Astrocyte of the spinal cord (primary cell): ENCODE measurements around the gene ITPRID1.

Experiments
- DNase-seq: peaks from one replicate; pipeline ENCODE4 v3.0.0; 2011; ENCODE audit warnings: low read depth, low spot score
- H3K4me3 ChIP-seq: 2 replicates; pipeline ENCODE4 v1.5.1; 2011; ENCODE audit warnings: low read depth, mild to moderate bottlenecking, low read length, moderate library complexity
- CTCF ChIP-seq: IDR thresholded peaks from 2 replicates; pipeline ENCODE4 v1.5.1; 2012; ENCODE audit warnings: low read depth, mild to moderate bottlenecking, low read length, inconsistent platforms
- in situ Hi-C: cut with HindIII; loops from 2 replicates; pipeline ENCODE4 v1.10.0; 2017; ENCODE audit warnings: low sequenced_read_pairs

ITPRID1 gene

GRCh38 chr7:31562002-31562401 lies 48.1 kb downstream of the ITPRID1 start:
- H3K4me3 ChIP-seq, result no peak overlapping the region
- TF ChIP-seq CTCF, result no peak
- in situ Hi-C loops, result no loop called here
- no peak for DNase-seq

GRCh38 chr7:31563522-31563921 lies 49.6 kb downstream of the ITPRID1 start:
- DNase-seq, result no peak
- H3K4me3 ChIP-seq, result no peak overlapping the region
- in situ Hi-C loops, result no loop called here
- no peak for TF ChIP-seq CTCF

GRCh38 chr7:31563951-31564350 lies 50.1 kb downstream of the ITPRID1 start:
- H3K4me3 ChIP-seq, result no peak overlapping the region
- in situ Hi-C loops, result no loop called here
- TF ChIP-seq CTCF, result no peak
- DNase-seq, result no peak

GRCh38 chr7:31564661-31565060 lies 50.8 kb downstream of the ITPRID1 start:
- TF ChIP-seq CTCF, result no peak
- no peak for DNase-seq
- no peak overlapping the region for H3K4me3 ChIP-seq
- in situ Hi-C loops, result no loop called here

GRCh38 chr7:31569528-31569927 lies 55.6 kb downstream of the ITPRID1 start:
- TF ChIP-seq CTCF, result no peak
- DNase-seq, result no peak
- in situ Hi-C loops, result no loop called here
- H3K4me3 ChIP-seq, result no peak overlapping the region

GRCh38 chr7:31583526-31583925 lies 69.6 kb downstream of the ITPRID1 start:
- no peak overlapping the region for H3K4me3 ChIP-seq
- no peak for TF ChIP-seq CTCF
- in situ Hi-C loops, result no loop called here
- no peak for DNase-seq

GRCh38 chr7:31583942-31584341 lies 70.1 kb downstream of the ITPRID1 start:
- in situ Hi-C loops, result no loop called here
- no peak for TF ChIP-seq CTCF
- no peak overlapping the region for H3K4me3 ChIP-seq
- DNase-seq, result no peak
